ENCODE results near the gene UTP18. TPM values are rescaled to one million over a fixed set of nuclear protein-coding genes. Genes with fewer than 3 reads are reported as not detected.

Gene UTP18
- total and polyA plus RNA-seq, 2 of the 13 experiments (the other 11 are each of a cell fraction or from before 2014, with no cell fraction given): 35.2 to 104 TPM

DNA sequence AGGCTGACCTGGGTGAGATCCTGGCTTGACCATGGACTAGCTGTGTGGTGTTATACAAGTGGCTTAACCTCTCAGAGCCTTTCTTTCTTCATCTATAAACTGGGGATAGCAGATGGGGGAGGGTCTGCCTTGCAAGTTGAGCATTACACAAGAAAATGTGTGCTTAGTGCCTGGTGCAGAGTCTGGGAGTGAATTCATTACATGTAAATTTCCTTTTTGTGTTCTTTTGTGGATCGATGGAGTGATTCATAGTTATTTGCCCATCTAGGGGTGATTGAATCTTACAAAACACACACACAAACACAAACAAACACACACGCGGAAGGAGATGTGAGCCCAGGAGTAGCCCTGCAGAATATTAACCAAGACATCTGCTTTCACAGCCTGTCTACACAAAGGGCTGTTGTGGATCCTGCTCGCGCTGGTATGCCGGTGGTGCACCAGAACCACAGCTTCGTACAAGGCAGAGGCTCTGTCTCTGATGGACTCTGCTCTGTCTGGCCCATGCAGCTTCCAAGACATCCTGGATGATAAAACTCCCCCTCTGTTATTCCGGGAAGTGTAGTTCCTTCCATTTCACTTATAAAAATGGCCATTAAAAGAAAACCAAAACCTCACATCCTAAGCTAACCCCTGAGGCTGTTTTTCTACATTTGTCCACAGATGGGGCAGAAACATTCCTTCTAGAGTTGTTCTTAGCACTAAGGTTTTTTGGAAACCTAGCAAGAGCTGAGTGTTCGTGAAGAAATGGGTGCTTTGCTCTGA is 86.1 kb downstream of the UTP18 start (continued):
- TF ChIP-seq ZNF331 (CRISPR knock-in tag; IDR thresholded peaks at IDR 0.05) (no peak), SAFB2 (CRISPR knock-in tag; IDR thresholded peaks at IDR 0.05; ENCODE audit: borderline replicate concordance, low read depth) (no peak), DNMT3B (CRISPR knock-in tag; conservative IDR thresholded peaks at IDR 0.05) (no peak), ESRRA (CRISPR knock-in tag; IDR thresholded peaks at IDR 0.05; ENCODE audit: low read depth) (no peak), PHF21A (CRISPR knock-in tag; IDR thresholded peaks at IDR 0.05) (no peak), CHCHD3 (CRISPR knock-in tag; IDR thresholded peaks at IDR 0.05) (no peak), ZKSCAN5 (CRISPR knock-in tag; IDR thresholded peaks at IDR 0.05) (no peak), ZBTB8A (CRISPR knock-in tag; IDR thresholded peaks at IDR 0.05; ENCODE audit: borderline replicate concordance, low read depth) (no peak), ZC3H4 (CRISPR knock-in tag; IDR thresholded peaks at IDR 0.05; ENCODE audit: borderline replicate concordance) (no peak), ZFP90 (CRISPR knock-in tag; IDR thresholded peaks at IDR 0.05; ENCODE audit: borderline replicate concordance) (no peak), CHD2 (IDR thresholded peaks at IDR 0.05; ENCODE audit: low read depth, low read length) (no peak), ZNF644 (CRISPR knock-in tag; IDR thresholded peaks at IDR 0.05; ENCODE audit: low read depth) (peak; percentile 78), ZFP62 (CRISPR knock-in tag; IDR thresholded peaks at IDR 0.05) (no peak)
- TF ChIP-seq, protein P1, sequence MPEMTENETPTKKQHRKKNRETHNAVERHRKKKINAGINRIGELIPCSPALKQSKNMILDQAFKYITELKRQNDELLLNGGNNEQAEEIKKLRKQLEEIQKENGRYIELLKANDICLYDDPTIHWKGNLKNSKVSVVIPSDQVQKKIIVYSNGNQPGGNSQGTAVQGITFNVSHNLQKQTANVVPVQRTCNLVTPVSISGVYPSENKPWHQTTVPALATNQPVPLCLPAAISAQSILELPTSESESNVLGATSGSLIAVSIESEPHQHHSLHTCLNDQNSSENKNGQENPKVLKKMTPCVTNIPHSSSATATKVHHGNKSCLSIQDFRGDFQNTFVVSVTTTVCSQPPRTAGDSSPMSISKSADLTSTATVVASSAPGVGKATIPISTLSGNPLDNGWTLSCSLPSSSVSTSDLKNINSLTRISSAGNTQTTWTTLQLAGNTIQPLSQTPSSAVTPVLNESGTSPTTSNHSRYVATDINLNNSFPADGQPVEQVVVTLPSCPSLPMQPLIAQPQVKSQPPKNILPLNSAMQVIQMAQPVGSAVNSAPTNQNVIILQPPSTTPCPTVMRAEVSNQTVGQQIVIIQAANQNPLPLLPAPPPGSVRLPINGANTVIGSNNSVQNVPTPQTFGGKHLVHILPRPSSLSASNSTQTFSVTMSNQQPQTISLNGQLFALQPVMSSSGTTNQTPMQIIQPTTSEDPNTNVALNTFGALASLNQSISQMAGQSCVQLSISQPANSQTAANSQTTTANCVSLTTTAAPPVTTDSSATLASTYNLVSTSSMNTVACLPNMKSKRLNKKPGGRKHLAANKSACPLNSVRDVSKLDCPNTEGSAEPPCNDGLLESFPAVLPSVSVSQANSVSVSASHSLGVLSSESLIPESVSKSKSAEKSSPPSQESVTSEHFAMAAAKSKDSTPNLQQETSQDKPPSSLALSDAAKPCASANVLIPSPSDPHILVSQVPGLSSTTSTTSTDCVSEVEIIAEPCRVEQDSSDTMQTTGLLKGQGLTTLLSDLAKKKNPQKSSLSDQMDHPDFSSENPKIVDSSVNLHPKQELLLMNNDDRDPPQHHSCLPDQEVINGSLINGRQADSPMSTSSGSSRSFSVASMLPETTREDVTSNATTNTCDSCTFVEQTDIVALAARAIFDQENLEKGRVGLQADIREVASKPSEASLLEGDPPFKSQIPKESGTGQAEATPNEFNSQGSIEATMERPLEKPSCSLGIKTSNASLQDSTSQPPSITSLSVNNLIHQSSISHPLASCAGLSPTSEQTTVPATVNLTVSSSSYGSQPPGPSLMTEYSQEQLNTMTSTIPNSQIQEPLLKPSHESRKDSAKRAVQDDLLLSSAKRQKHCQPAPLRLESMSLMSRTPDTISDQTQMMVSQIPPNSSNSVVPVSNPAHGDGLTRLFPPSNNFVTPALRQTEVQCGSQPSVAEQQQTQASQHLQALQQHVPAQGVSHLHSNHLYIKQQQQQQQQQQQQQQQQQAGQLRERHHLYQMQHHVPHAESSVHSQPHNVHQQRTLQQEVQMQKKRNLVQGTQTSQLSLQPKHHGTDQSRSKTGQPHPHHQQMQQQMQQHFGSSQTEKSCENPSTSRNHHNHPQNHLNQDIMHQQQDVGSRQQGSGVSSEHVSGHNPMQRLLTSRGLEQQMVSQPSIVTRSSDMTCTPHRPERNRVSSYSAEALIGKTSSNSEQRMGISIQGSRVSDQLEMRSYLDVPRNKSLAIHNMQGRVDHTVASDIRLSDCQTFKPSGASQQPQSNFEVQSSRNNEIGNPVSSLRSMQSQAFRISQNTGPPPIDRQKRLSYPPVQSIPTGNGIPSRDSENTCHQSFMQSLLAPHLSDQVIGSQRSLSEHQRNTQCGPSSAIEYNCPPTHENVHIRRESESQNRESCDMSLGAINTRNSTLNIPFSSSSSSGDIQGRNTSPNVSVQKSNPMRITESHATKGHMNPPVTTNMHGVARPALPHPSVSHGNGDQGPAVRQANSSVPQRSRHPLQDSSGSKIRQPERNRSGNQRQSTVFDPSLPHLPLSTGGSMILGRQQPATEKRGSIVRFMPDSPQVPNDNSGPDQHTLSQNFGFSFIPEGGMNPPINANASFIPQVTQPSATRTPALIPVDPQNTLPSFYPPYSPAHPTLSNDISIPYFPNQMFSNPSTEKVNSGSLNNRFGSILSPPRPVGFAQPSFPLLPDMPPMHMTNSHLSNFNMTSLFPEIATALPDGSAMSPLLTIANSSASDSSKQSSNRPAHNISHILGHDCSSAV (CRISPR knock-in tag; IDR thresholded peaks at IDR 0.05; ENCODE audit: borderline replicate concordance): no peak
- TF ChIP-seq, protein P2, sequence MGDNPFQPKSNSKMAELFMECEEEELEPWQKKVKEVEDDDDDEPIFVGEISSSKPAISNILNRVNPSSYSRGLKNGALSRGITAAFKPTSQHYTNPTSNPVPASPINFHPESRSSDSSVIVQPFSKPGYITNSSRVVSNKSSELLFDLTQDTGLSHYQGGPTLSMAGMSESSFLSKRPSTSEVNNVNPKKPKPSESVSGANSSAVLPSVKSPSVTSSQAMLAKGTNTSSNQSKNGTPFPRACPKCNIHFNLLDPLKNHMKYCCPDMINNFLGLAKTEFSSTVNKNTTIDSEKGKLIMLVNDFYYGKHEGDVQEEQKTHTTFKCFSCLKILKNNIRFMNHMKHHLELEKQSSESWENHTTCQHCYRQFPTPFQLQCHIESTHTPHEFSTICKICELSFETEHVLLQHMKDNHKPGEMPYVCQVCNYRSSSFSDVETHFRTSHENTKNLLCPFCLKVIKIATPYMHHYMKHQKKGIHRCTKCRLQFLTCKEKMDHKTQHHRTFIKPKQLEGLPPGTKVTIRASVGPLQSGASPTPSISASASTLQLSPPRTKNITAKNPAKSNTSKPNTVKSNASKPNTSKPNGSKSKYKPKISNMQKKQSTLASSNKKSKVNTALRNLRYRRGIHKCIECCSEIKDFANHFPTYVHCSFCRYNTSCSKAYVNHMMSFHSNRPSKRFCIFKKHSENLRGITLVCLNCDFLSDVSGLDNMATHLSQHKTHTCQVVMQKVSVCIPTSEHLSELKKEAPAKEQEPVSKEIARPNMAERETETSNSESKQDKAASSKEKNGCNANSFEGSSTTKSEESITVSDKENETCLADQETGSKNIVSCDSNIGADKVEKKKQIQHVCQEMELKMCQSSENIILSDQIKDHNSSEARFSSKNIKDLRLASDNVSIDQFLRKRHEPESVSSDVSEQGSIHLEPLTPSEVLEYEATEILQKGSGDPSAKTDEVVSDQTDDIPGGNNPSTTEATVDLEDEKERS (CRISPR knock-in tag; IDR thresholded peaks at IDR 0.05): 0 out of 2 replicates have a peak, but pooled peaks have one; percentile 37

All from HepG2 (cell line).